B cell (primary cell): Measurements from ENCODE around the gene TANGO6.

Experiments
- CTCF ChIP-seq: fragments of 200-600 bp; IDR thresholded peaks from one replicate; pipeline ENCODE4 v1.8.0; 2022; ENCODE audit warnings: antibody characterized with exemption, mild to moderate bottlenecking
- EZH2 ChIP-seq: IDR thresholded peaks from 2 replicates; pipeline ENCODE4 v1.6.1; 2012; ENCODE audit warnings: borderline replicate concordance, low read depth, mild to moderate bottlenecking, moderate library complexity, low read length; ENCODE audit not compliant: insufficient read depth, poor library complexity, severe bottlenecking

GRCh38 chr16:68798398-68798797 lies 44.9 kb upstream of the TANGO6 start:
- TF ChIP-seq CTCF (no peak), EZH2 (no peak)
